NCI-H187 (cell line): Measurements from ENCODE around the gene CD96.
"Not testable (repeated sequence)": the region's sequence is repeated elsewhere in the genome, so short reads cannot be mapped to it uniquely, and the experiment has no call there.

Experiments
- DNase-seq, 2 experiments: peaks; one replicate each; lab custom pipeline; 2025; lab: John Stamatoyannopoulos, UW

The CD96 gene

GRCh38 chr3:111541911-111542483 is at the start of gene CD96:
CD96 (plus strand) TSS chr3:111542197; CDS start chr3:111542249, 52 bp downstream.
- no peak for DNase-seq

- DNase-seq: no peak
These were observed 48.7 kb upstream of the CD96 start for GRCh38 chr3:111493276-111493675.

- DNase-seq: no peak
These were observed 45.0 kb upstream of the CD96 start for GRCh38 chr3:111496894-111497559.

- no peak for DNase-seq
These were observed 44.0 kb upstream of the CD96 start for GRCh38 chr3:111498022-111498421.

GRCh38 chr3:111506435-111506834 is 35.6 kb upstream of the CD96 start:
- DNase-seq: no peak

GRCh38 chr3:111509308-111509707 is 32.7 kb upstream of the CD96 start:
- no peak for DNase-seq

GRCh38 chr3:111517801-111518200 is 24.2 kb upstream of the CD96 start:
- no peak for DNase-seq

- DNase-seq: no peak
These were observed 22.7 kb upstream of the CD96 start for GRCh38 chr3:111519178-111519855.

GRCh38 chr3:111521891-111522290 is 20.1 kb upstream of the CD96 start:
- no peak for DNase-seq

GRCh38 chr3:111524486-111524885 is 17.5 kb upstream of the CD96 start:
- not testable (repeated sequence) for DNase-seq

GRCh38 chr3:111531446-111531845 is 10.6 kb upstream of the CD96 start:
- DNase-seq: no peak

- DNase-seq: no peak
These were observed 7.3 kb upstream of the CD96 start for GRCh38 chr3:111534701-111535100.

- no peak for DNase-seq
These were observed 3.9 kb upstream of the CD96 start for GRCh38 chr3:111538111-111538510.

GRCh38 chr3:111538681-111539083 is 3.3 kb upstream of the CD96 start:
- no peak for DNase-seq

GRCh38 chr3:111539351-111540331 is 2.4 kb upstream of the CD96 start:
- no peak for DNase-seq

- no peak for DNase-seq
These were observed 606 bp upstream of the CD96 start for GRCh38 chr3:111541391-111541790.

GRCh38 chr3:111542611-111543300 is 759 bp downstream of the CD96 start:
- DNase-seq: no peak

- no peak for DNase-seq
These were observed 3.4 kb downstream of the CD96 start for GRCh38 chr3:111545349-111545748.

GRCh38 chr3:111547631-111548030 is 5.6 kb downstream of the CD96 start:
- DNase-seq: no peak

GRCh38 chr3:111548092-111548491 is 6.1 kb downstream of the CD96 start:
- DNase-seq: no peak

- no peak for DNase-seq
These were observed 6.8 kb downstream of the CD96 start for GRCh38 chr3:111548756-111549155.

- not testable (repeated sequence) for DNase-seq
These were observed 19.9 kb downstream of the CD96 start for GRCh38 chr3:111561902-111562301.
